SKM-1 (cell line): Measurements from ENCODE around the gene GGT6.

Source experiments
- DNase-seq: peaks from one replicate; lab custom pipeline; 2025; ENCODE audit not compliant: unreplicated experiment; lab: John Stamatoyannopoulos, UW

Gene GGT6

DNA sequence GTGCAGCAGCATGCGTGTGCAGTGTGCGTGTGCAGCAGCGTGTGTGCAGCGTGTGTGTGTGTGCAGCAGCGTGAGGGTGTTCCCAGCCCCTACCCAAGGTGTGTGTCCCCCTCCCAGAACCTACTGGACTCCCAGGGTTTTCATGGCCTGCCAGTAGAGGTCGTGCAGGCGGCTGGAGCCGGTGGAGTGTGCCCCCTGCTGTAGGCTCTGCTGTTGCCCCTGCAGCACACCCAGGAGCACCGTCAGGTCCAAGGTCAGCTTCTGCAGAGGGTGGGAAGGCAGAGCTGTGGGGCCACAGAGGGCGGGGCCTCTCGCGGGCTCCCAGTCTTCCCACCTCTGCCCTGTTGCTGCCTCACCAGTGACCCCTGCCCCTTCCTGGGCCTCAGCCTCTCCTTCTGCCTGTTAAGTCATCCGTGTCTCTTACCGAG, 20.1 kb downstream of the GGT6 start:
- no peak for DNase-seq

DNA sequence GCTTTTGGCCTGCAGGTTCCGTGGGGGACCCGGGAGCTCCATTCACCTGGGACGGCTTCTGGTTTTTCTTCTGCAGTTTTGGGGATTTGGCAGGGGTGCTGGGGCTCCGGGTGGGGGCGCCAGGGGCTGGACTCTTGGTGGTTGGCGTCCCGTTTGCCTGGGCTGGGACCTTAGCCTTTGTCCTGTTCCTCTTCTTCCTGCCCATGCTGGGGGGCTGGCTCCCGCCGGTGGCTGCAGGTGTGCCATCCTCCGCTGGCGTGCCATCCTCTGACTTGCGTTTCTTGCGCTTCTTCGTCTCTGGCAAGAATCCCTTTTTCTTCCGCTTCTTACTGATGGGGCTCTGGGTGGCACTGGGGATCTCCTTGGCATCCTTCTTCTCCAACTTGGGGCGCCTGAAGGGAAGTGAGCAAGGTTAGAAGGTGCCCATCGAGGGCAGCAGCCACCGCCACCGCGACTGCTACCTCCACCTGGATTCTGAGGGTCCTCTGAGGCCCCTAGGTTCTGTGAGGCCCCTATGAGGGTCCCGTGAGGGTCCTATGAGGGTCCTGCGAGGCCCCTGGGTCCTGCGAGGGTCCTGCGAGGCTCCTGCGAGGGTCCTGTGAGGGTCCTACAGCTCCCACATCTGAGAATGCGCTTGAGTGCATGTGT, 20.7 kb downstream of the GGT6 start:
- no peak for DNase-seq

DNA sequence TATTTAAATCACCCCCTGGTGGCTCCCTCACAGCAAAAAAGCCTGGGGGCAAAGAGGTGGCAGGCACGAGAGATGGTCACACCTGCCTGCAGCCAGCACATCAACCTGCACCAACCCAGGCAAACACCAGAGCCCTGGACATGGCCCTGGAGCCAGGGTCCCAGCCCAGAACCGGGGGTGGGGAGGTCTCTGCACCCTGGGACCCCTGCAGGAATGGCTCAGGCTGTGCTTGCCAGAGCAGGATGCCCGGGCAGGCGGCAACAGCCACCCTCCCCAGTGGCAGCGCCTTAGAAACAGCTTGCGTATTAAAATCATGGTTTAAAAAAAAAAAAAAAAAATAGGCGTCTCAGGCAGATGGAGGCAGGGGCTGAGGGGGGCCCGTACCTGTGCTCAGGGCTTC, 21.4 kb downstream of the GGT6 start:
- DNase-seq = no peak

DNA sequence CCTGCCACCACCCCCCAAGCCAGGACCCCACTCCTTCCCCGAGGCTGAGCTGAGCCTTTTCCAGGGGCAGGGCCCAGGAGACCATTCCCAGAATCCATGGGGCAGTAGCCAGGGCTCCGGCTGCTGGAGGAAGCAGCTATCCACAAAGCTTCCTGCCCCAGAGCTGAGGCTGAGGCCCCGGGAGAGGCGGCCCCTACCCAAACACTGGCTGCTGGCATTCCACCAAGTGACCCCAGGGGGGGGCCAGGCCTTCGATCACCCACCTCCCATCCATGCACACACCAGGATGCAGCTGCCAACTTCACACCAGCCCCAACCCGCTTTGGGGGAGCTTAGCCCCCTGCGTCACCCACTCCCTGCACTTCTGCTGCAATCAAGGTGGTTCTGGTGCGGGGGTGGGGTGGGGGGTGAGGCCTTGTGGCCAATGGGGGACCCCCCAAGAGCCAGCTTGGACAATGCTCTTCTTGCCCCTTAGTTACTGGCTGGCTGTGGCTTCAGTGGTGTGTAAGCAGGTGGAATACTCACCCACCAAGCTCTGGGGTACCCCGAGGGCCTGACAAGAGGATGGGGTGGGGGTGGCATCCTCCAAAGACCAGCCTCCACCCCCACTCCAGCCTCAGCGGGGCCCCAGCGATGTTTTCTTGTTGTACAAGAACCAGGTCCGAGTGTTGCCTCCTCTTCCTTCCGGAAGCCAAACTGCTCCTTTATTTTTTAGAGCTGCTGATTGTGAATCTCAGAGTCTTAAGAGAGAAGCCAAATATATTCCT, 22.0 kb downstream of the GGT6 start:
- DNase-seq = no peak

DNA sequence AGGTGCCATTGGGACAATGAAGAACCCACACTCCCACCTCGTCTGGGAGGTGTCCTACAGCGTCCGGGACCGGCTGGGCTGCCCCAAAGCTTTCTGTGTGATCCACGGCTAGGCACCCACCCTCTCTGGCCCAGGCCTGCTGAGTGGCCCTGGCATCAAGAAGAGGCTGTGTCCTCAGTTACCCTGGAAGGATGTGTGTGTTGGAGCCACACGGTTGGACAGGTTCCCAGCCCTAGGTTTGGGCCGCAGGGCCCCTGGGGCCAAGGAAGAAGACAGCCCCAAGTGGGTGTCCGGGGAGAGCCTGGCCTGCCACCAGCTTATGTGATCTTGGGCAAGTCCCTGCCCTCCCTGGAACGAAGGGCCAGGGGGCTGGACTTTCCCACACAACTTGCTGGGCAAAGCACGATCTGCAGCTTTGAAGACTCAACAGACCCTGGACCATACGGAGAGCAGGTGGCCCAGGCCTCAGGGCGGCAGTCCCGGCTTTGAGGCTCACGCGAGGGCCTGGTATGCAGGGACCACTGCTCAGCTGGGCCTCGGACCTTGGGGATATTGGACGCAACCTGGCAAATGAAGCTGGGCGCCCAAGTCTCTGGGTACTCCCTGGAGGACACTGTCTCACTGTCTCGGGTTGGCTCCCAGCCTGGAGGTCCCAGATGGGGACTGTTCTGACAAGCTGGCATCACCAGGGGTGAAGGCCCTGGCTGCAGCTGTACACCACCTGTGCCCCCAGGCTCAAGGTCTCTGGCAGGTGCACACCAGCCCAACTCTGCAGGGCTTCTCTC, 22.7 kb downstream of the GGT6 start:
- no peak for DNase-seq

DNA sequence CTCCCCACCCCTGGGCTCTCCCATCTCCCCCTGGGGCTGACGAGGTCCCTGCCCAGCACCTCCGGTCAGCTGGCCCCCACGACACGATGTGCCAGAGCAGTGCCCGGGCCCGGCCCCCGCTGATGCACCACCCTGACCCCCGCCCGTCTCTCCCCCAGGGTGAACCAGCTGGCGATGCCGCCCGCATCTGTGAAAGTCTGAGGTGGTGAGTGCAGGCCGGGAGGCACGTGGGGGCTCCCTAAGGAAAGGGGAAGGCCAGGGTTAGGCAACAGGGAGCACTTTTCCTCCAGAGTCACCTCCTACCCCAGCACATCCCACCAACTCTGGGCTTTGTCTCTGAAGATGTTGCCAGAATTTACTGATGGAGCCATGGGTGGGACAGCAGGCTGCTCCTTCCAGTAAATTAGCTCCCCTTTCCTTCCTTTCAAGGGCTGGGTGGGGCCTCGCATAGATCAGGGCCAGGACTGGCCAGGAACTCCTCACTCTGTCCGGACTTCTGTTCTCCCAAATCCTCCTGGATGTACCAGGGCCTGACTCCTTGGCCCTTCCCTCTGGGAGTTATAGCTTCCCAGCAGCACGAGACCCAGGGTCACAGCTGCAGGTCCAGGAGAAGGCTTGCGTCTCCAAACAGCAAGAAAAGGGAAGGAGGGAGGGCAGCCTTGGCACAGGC, 23.5 kb downstream of the GGT6 start:
- DNase-seq = no peak

DNA sequence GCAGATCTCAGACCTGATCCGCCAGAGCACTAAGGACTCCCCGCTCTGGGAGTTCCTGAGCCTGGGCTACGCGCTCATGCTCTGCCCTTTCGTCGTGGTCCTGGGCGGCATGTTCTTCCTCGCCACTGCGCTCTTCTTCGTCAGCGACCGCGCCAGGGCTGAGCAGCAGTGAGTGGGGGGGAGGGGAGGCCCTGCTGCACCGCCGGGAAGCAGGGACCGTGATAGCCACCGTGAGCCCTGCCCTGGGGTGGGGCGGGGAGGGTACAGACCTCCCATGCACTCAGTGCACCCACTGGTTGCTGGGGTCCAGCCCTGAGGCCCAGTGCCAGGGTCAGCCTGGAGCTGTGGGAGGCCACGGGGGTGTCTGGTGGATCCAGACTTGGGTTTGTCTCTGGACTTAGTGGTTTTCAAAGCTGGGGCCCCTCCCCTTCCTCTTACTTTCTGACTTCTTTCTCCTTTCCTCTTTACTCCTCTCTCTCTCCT, 24.1 kb downstream of the GGT6 start:
- DNase-seq = no peak

DNA sequence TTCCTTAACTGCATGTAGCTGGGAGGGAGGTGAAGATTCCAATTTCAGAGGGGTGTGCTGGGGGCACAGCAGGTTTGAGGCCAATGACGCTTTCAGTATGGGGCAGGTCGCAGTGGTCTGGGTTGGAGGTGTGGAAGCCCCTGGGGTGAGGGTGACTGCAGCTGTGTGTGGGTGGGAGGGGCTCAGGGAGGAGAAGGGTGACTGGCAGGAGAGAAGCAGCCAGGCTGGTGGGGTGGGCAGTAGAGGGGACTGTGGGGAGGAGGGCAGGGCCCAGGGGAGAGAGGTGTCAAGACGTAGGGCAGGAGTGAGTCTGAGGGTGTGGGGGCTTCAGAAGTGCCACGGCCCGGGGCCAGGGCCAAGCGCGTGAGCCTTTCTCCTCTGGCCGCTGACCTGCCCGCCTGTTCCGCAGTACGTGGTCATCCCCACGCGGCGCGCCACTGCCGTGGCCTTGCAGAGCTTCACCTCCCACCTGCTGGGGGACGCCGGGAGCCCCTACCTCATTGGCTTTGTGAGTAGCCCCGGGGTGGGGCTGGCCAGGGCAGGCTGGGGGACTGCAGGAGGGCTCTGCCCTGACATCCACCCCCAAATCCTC, 24.6 kb downstream of the GGT6 start:
- no peak for DNase-seq

DNA sequence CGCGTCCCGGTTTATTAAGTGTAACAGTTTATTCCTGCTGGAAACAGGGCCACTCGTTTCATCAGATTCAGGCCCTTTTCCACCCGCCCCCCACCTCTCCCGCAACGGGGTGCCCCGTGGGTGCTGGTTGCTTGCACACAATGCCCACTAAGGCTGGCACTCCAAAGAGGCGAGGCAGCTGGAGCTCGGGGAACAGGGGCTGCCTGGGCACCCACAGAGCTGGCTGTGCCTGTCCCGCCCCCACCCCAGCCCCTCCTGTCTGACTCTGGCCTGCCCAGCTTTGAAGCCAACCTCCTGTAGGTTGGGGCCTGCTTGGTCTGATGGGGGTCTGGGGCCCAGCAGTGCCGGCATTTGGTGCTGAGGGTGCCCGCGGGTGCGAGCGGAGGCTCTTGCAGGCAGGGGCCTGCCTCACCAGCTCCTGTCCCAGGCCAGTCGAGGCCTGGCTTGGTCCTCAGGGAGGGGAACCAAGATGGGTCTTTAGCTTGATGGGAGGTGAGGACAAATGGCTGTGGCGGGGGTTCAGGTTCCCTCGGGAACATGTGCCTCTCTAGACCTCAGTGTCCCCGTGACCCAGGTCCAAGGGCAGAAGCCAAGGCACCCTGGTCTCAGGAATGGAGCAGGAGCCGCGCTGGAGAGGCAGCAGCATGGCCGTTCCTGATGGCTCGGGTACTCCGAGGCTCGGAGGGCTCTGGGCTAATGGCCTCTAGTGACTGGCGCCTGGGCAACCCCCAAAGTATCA, 25.3 kb downstream of the GGT6 start:
- no peak for DNase-seq

DNA sequence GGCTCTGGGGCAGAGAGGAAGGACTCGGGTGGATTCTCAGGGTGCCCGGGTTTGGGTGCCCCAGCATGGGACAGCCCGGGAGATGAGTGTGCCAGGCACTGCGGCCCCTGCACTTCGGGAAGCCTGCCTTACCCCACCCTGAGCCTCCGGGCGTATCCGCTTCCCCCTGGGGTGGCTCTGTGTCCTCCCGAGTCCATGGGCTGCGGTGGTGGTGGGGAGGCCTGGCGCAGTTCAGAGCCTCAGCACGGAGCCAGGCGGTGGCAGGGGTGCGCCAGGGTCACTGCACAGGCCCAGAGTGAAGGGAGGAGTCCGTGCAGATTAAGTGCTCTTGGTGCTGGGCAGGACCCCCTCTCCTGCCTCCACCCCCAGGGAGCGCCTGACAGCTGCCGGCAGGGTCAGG, 25.9 kb downstream of the GGT6 start:
- DNase-seq = no peak

DNA sequence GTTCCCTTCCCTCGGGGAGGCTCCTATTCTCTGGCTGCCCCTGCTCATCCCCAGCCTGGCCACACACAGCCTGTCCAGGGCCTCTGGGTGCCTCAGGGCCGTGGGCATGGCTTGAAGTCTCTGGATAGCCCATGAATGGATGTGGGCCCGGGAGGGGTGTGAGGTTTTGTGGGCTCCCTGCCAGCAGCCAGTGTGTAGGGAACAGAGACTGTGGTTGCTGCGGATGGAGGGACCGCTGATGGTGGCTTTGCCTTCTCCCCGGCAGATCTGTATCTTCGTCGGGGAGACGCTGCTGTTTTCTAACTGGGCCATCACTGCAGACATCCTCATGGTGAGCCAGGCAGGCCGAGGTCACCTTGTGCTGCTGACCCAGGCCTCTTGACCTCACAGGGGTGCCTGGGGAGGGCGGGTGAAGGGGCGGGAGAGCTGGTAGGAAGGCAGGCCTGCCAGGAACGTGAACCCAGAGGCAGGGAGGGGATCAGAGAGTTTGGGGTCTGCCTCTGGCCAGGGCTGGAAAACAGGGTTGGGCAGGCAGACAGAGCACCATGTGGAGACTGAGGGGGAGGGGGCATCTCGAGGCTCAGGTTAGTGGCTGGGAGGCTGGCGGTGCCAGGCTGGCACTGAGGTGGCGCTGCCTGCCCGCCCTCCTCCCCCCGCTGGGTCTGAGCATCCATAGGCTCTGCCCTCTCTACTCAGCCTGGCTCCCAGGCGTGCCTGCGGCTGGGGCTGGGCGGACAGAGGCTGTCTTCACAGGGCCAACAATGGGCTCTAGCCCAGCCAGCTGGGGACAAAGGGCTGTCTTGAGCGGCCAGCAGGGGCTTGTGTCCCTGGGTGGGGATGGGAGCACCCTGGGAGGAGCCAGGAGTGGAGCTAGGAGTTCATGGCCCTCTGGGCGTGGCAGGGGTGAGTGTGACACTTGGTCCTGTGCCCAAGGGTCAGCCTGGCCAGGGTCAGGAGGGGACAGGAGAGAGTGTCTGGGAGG, 26.6 kb downstream of the GGT6 start:
- DNase-seq = no peak

DNA sequence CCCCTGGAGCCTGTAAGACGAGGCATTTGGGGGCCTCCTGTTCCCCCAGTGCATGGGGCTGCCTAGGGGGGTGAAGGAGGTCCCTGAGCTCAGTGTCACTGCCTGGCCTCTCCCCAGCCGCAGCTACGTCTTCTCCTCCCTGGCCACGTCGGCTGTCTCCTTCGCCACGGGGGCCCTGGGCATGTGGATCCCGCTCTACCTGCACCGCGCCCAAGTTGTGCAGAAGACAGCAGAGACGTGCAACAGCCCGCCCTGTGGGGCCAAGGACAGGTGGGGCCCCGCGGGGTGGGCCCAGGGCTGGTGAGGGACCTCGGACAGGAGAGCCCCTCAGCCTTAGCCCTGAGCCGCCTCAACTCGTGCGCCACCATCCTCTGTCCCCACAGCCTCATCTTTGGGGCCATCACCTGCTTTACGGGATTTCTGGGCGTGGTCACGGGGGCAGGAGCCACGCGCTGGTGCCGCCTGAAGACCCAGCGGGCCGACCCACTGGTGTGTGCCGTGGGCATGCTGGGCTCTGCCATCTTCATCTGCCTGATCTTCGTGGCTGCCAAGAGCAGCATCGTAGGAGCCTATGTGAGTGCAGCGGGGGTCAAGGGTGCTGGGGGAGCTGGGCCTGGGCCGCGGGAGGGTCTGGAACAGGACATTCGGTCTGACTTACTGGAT, 27.4 kb downstream of the GGT6 start:
- DNase-seq = no peak

DNA sequence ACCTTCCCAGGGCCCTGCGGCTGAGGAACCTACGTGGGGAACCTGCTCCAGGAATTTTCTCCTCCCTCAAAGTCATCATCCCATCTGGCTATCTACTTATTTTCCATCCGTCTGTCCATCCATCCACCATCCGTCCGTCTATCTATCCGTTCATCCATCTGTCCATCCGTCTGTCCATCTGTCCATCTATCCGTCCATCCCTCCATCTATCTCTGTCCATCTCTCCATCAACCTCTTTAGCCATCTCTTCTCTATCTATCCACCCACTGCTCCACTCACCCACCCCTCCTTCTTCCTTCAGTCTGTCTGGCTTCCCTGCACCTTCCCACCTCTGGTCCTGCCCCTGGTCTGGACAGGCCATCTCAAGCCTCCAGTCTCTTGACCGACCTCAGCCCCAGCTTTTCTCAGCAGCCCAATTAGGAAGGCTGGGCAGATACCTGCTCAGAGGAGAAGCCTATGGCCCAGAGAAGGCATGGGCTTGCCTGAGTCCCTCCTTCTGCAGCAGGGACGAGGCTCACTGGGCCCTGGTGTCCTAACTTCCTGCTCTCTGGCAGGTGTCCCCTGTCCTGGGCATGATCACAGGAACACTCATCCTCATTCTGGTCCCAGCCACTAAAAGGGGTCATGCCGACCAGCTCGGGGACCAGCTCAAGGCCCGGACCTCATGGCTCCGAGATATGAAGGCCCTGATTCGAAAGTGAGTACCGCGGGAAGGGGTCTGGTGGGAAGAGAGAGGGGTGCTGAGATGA, 28.2 kb downstream of the GGT6 start:
- DNase-seq = no peak

DNA sequence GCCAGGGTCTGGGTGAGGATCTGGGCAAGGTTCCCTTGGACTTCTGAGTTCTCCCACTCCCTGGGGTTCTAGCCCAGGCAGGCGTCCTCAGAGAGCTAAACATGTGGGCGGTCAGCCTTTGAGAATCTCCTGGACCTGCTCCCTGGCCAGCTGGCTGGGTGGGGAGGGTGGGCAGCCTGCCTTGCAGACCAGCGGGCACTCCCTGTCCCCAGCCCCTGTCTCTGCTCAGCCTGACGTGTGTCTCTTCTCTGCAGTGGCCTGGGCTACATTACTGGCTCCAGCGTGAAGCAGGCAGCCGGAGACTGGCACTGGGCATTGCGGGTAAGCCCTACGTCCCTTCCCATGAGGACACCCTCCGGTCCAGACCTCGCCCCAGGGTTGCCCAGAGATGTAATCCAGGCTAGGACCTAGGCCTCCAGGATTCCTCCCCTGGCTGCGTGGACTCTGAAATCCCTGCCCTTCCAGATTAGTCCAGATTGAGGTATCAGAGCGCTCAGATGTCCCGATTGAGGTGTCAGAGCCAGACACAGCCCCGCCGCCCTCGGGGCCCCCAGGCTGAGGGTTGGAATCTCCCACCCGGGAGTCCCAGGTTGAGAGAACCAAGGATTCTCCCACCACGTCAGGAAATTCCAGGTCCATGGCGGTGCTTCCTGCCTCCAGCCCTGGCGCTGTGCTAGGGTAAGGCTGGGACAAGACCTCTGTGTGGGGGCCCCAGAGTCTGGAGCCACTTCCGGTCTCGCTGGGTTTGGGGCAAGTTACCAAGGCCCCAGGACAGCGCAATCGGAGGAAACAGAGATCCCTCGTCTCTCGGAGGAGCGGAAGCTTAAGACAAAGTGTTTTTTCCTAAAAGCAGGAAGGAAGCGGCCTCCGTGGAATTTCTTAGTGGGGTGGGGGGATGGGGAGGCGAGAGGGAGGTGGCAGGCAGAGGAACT, 29.3 kb downstream of the GGT6 start:
- DNase-seq = no peak

DNA sequence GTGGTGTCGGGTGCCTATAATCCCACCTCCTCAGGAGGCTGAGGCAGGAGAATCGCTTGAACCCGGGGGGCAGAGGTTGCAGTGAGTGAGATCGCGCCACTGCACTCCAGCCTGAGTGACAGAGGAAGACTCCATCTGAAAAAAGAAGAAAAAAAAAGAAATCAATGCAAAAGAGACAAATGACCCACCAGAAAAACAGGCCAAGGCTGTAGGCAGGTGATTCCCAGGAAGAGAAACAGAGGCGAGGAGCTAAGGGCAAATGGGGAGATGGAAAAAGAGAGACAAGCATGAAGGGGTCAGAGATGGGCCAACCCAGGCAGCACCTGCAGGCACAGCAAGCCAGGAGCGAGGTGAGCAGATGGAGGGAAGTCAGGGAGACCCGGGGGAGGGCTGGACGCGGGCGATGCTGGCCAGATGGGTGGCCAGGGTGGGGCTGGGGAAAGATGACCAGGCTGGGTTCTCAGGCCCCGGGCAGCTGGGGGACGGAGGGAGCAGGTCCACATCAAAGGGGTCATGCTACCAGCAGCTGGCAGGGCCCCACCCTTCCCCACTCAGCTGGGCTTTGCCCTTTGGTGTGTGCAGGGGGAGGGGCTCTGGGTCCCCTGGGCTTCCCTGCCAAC, 30.7 kb downstream of the GGT6 start:
- no peak for DNase-seq

DNA sequence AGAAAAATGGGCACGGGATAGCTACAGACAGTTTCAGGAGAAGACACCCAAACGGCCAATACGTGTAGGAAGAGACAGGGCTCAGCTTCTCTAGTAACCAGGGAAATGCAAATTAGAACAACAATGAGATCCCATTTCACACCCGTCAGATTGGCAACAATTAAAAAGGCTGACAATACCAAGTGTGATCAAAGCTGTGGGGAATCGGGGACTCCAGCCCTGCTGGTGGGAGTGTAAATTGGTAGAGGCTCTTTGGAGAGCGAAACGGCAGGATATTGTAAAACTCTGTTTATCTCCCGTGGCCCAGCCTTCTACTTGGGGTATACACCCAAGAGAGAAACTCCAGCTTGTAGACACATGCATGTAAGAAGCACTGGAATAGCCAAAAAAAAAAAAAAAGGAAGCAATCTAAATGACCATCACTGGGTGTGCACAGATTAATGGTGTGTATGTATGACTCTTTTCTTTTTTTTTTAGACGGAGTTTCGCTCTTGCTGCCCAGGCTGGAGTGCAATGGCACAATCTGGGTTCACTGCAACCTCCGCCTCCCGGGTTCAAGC, 32.7 kb downstream of the GGT6 start:
- no peak for DNase-seq
